Transverse colon (tissue), 4 donors: ENCODE results near the gene POC1A. TPM values are rescaled to one million over a fixed set of nuclear protein-coding genes. Genes with fewer than 3 reads are reported as not detected.

Experiments used
- DNase-seq: peaks from one replicate; pipeline ENCODE4 v3.0.0-alpha.2; 2019
- H3K27ac ChIP-seq, 4 donors: fragments of 200-600 bp; sonication (generic); 2 replicates each; pipeline ENCODE4 v1.5.1; 2016 to 2018; ENCODE audit warnings: inconsistent platforms in 4 of 4
- H3K27me3 ChIP-seq: fragments of 200-600 bp; sonication (generic); 2 replicates; pipeline ENCODE4 v1.5.1; 2017; ENCODE audit warnings: inconsistent platforms
- H3K36me3 ChIP-seq, 4 donors: fragments of 200-600 bp; sonication (generic); 2 replicates each; pipeline ENCODE4 v1.5.1; 2017 to 2019; ENCODE audit warnings: inconsistent platforms in 4 of 4
- H3K4me1 ChIP-seq, 4 donors: fragments of 200-600 bp; sonication (generic); 2 replicates each; pipeline ENCODE4 v1.5.1; 2017 to 2020; ENCODE audit warnings: inconsistent platforms in 4 of 4
- H3K4me3 ChIP-seq, 4 donors: fragments of 200-600 bp; sonication (generic); 1 replicate in 1 of 4; 2 replicates in 3 of 4; pipeline versions ENCODE4 v1.5.1 to v1.6.1; 2017 to 2019; ENCODE audit warnings: inconsistent platforms in 4 of 4
- H3K9me3 ChIP-seq, 2 donors: fragments of 200-600 bp; sonication (generic); 2 replicates each; pipeline ENCODE4 v1.5.1; 2017 to 2019; ENCODE audit warnings: inconsistent platforms in 2 of 2
- EP300 ChIP-seq: sonication (generic); formaldehyde crosslinking; IDR thresholded peaks from one replicate; pipeline ENCODE4 v1.6.1; 2017; ENCODE audit warnings: antibody characterized with exemption, low read depth
- POLR2A ChIP-seq: fragments of 450-650 bp; IDR thresholded peaks from one replicate; pipeline ENCODE4 v1.6.1; 2016; ENCODE audit warnings: antibody characterized with exemption, mild to moderate bottlenecking, moderate library complexity
- POLR2AphosphoS5 ChIP-seq, 3 donors: sonication (generic); formaldehyde crosslinking; IDR thresholded peaks; one replicate each; pipeline ENCODE4 v1.6.1; 2016; ENCODE audit warnings: antibody characterized with exemption in 3 of 3
- WGBS, 2 donors: methylation state at CpG; one replicate each; pipeline ENCODE4 v1.1.5; 2018; ENCODE audit warnings: low coverage in 1 of 2; 5-methylcytosine and 5-hydroxymethylcytosine counted together
- in situ Hi-C, 4 donors: fragments of 200-750 bp; cut with MboI; loops; one replicate each; pipeline versions ENCODE4 v1.15.0 to v1.15.1; 2017; ENCODE audit warnings: low sequenced_read_pairs in 3 of 4, low pct_ligation_motif_present in 1 of 4, low pct_unique_long_range_greater_than_20kb in 1 of 4
- intact Hi-C: fragments of 100-400 bp; cut with DNase I; formaldehyde crosslinking; loops from one replicate; pipeline ENCODE4 v1.15.1; 2023; ENCODE audit warnings: low total_unique reads
- total RNA-seq, 4 donors: library from RNA; depleted of rRNA; stranded (reverse); fragments of >200 nt; gene quantifications; one replicate each; pipeline ENCODE4 v1.1.0, GENCODE V29; 2016
- TF ChIP-seq, protein P1 (sequence below), 5 experiments: fragments of 200-600 bp in 3 of 5; fragments of 450-650 bp in 2 of 5; sonication (generic) in 3 of 5; IDR thresholded peaks; 1 replicate in 2 of 5; 2 replicates in 3 of 5; pipeline ENCODE4 v1.5.1; 2016 to 2017; ENCODE audit warnings: antibody characterized with exemption in 5 of 5, inconsistent platforms in 3 of 5, mild to moderate bottlenecking in 2 of 5, moderate library complexity in 1 of 5

Gene POC1A
- total RNA-seq, 4 donors from 2014 or later = 0.80 to 3.1 (median 2.2) TPM; not detected in 1

- WGBS, 2 donors = 82 to 100% methylated on average over 2 to 6 of the region's 8 CpGs
- Histone ChIP-seq H3K36me3 (peaks cover 0 to 16% (median 6%) of the 10 kb centered on the region in 4 donors), H3K4me1 (peaks cover 12 to 42% (median 35%) of the 10 kb centered on the region in 4 donors), H3K27ac (peak overlapping the region in 3 of 4 donors; percentile 77 to 89 (median 86)), H3K9me3 (no peaks in the 10 kb centered on the region), H3K4me3 (no peak overlapping the region), H3K27me3 (no peaks in the 10 kb centered on the region)
- no peak for DNase-seq
- TF ChIP-seq POLR2AphosphoS5 (IDR thresholded peaks at IDR 0.05) (no peak), POLR2A (no peak), EP300 (no peak)
- TF ChIP-seq, protein P1, sequence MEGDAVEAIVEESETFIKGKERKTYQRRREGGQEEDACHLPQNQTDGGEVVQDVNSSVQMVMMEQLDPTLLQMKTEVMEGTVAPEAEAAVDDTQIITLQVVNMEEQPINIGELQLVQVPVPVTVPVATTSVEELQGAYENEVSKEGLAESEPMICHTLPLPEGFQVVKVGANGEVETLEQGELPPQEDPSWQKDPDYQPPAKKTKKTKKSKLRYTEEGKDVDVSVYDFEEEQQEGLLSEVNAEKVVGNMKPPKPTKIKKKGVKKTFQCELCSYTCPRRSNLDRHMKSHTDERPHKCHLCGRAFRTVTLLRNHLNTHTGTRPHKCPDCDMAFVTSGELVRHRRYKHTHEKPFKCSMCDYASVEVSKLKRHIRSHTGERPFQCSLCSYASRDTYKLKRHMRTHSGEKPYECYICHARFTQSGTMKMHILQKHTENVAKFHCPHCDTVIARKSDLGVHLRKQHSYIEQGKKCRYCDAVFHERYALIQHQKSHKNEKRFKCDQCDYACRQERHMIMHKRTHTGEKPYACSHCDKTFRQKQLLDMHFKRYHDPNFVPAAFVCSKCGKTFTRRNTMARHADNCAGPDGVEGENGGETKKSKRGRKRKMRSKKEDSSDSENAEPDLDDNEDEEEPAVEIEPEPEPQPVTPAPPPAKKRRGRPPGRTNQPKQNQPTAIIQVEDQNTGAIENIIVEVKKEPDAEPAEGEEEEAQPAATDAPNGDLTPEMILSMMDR (IDR thresholded peaks at IDR 0.05) = no peak
- in situ Hi-C loops = loop anchor here in 1 of 4 donors (10.0 kb wide), 1 partner anchor 47 kb away; no protein-coding TSS in a partner anchor
- intact Hi-C loops = loop anchor here (5.0 to 10.0 kb wide), 2 partner anchors 47 to 71 kb away; no protein-coding TSS in a partner anchor
Measured at GRCh38 chr3:52051444-52051843, 102.8 kb downstream of the POC1A start.

DNA sequence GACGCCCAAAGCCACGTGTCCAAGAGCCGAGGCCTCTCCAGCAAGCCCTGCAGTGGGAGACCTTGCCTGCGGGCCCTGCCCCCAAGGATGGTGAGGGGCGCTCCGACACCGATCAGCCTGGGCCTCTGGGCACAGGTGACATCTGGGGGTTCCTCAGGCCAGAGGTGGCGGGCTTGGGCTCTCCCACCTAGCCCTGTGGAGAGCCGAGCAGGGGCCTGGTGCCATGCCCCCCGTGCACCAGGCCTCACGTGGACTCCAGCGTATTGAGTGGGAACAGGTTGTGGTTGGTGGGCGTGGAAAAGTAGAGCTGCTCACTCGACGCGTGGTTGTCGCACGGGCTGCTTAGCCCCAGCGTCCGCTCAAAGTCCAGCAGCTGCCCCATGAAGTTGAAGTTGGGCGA, 103.7 kb downstream of the POC1A start:
- in situ Hi-C loops = loop anchor here in 1 of 4 donors (10.0 kb wide), 1 partner anchor 46 kb away; no protein-coding TSS in a partner anchor
- no peaks in the 10 kb centered on the region for H3K27me3 ChIP-seq
- H3K36me3 ChIP-seq = peaks cover 0 to 16% (median 6%) of the 10 kb centered on the region in 4 donors
- intact Hi-C loops = loop anchor here (5.0 to 10.0 kb wide), 2 partner anchors 46 to 72 kb away; no protein-coding TSS in a partner anchor
- no peak overlapping the region for H3K27ac ChIP-seq
- H3K4me3 ChIP-seq = no peak overlapping the region
- 85% methylated on average over 15 of the region's 21 CpGs; no CpG with 5 or more reads in 1 of the 2 donors for WGBS, 2 donors
- no peak for TF ChIP-seq EP300
- TF ChIP-seq, protein P1 (IDR thresholded peaks at IDR 0.05) = no peak
- no peak for TF ChIP-seq POLR2A
- TF ChIP-seq POLR2AphosphoS5 (IDR thresholded peaks at IDR 0.05) = no peak
- no peaks in the 10 kb centered on the region for H3K9me3 ChIP-seq
- no peak for DNase-seq
- peaks cover 12 to 40% (median 35%) of the 10 kb centered on the region in 4 donors for H3K4me1 ChIP-seq

- in situ Hi-C loops = no loop called here
- TF ChIP-seq, protein P1 (IDR thresholded peaks at IDR 0.05) = no peak
- no peak for TF ChIP-seq POLR2AphosphoS5 (IDR thresholded peaks at IDR 0.05)
- TF ChIP-seq EP300 = no peak
- TF ChIP-seq POLR2A = no peak
- H3K27me3 ChIP-seq = no peaks in the 10 kb centered on the region
- 89% methylated on average over 2 of the region's 2 CpGs; no CpG with 5 or more reads in 1 of the 2 donors for WGBS, 2 donors
- peaks cover 12 to 29% (median 25%) of the 10 kb centered on the region in 4 donors for H3K4me1 ChIP-seq
- no peak overlapping the region for H3K4me3 ChIP-seq
- no peaks in the 10 kb centered on the region for H3K9me3 ChIP-seq
- DNase-seq = no peak
- peaks cover 0 to 16% (median 6%) of the 10 kb centered on the region in 4 donors for H3K36me3 ChIP-seq
- H3K27ac ChIP-seq = no peak overlapping the region
- intact Hi-C loops = no loop called here
Measured at GRCh38 chr3:52049503-52049902, 104.7 kb downstream of the POC1A start.

DNA sequence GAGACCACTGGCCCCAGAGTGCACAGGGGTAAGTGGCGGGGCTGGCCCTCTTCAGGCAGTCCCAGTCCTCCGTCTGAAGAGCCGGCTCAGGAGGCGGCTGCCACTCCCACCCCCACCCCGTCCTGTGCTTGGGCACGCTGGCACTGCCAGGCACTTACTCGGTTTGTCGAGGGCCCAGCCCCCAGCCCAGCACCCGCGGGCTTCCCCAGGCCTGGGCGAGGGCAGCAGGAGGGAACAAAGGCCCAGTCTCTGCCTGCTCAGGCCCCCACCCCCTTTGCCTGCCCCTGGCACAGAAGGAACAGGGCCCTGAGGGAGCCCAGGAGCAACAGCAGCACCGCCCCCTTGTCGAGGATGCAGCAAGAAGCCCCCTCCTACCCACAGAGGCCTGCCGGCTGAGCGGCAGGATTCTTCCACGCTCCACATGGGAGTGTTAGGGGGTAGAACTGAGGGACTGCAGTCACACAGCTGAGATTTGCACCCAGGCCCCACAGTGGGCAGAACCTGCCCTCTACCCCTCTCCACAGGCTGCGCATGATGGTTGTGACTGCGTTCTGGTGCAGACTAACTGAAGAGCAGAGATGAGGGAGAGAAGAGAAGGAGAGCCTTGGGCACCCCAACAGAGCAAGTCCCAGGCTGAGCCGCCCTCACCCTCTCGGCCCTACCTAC, 106.8 kb downstream of the POC1A start:
- H3K27me3 ChIP-seq = no peaks in the 10 kb centered on the region
- no peak overlapping the region for H3K4me3 ChIP-seq
- TF ChIP-seq POLR2AphosphoS5 (IDR thresholded peaks at IDR 0.05) (no peak), POLR2A (no peak), EP300 (no peak)
- TF ChIP-seq, protein P1 (IDR thresholded peaks at IDR 0.05) = no peak
- peak overlapping the region in 1 of 4 donors; percentile 22 for H3K27ac ChIP-seq
- in situ Hi-C loops (no loop called here), intact Hi-C loops (no loop called here)
- DNase-seq = no peak
- no peaks in the 10 kb centered on the region for H3K9me3 ChIP-seq
- WGBS, 2 donors = 92% methylated on average over 8 of the region's 20 CpGs; no CpG with 5 or more reads in 1 of the 2 donors
- peaks cover 0 to 16% (median 6%) of the 10 kb centered on the region in 4 donors for H3K36me3 ChIP-seq
- H3K4me1 ChIP-seq = peaks cover 2 to 9% (median 7%) of the 10 kb centered on the region in 4 donors
